Amniotic epithelial cell (primary cell): Measurements from ENCODE around the gene C1QTNF1.
"Not testable (repeated sequence)": the region's sequence is repeated elsewhere in the genome, so short reads cannot be mapped to it uniquely, and the experiment has no call there.

Source experiments
- DNase-seq: peaks from one replicate; pipeline ENCODE4 v3.0.0-alpha.2; 2010; ENCODE audit warnings: low read depth

C1QTNF1 gene

GRCh38 chr17:79005063-79005861 is 18.7 kb upstream of the C1QTNF1 start:
- no peak for DNase-seq

- DNase-seq, result no peak
Observed at GRCh38 chr17:79006046-79006445, 17.9 kb upstream of the C1QTNF1 start.

- no peak for DNase-seq
Observed at GRCh38 chr17:79006794-79007503, 17.0 kb upstream of the C1QTNF1 start.

DNA sequence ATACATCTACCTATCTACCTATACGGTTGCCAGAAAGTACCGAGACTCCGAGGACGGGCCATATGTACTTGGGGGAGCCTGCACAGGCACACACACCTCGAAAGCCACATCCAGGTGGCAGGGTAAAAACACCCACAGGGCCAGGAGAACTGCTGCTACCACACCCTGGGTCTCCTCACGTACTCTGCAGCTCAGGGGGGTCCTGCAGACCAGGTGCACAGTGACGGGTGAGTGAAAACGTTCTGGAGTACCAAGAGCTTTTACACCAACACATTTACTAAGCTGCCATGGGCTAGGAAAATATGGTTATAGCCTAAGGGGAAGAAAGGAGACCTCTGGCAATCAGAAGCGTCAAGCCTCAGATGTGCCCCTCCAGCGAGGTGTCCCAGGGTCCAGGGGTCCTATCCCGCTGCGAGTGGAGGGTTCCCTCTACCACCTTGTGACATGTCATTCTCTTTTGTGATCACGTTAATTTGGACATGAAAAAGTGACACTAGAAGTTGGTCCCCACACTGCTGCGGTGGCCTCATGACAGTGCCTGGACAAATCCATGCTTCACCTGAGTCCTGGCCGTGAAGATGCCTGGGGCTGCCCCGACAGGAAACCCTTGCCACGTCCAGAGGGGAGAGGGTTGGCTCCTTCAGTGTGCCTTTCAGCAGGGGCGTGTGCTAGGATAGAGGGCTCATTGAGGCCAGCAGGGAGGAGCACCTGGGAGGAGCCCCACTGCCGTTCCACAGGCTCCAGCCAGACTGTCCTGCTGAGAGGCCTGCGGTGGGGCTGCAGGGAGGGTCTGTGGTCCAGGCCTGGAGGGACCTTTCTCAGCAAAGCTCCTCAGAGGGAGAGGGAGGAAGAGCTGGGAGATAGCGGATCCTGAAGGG is 16.2 kb upstream of the C1QTNF1 start:
- no peak for DNase-seq

- no peak for DNase-seq
Observed at GRCh38 chr17:79008666-79009387, 15.1 kb upstream of the C1QTNF1 start.

DNA sequence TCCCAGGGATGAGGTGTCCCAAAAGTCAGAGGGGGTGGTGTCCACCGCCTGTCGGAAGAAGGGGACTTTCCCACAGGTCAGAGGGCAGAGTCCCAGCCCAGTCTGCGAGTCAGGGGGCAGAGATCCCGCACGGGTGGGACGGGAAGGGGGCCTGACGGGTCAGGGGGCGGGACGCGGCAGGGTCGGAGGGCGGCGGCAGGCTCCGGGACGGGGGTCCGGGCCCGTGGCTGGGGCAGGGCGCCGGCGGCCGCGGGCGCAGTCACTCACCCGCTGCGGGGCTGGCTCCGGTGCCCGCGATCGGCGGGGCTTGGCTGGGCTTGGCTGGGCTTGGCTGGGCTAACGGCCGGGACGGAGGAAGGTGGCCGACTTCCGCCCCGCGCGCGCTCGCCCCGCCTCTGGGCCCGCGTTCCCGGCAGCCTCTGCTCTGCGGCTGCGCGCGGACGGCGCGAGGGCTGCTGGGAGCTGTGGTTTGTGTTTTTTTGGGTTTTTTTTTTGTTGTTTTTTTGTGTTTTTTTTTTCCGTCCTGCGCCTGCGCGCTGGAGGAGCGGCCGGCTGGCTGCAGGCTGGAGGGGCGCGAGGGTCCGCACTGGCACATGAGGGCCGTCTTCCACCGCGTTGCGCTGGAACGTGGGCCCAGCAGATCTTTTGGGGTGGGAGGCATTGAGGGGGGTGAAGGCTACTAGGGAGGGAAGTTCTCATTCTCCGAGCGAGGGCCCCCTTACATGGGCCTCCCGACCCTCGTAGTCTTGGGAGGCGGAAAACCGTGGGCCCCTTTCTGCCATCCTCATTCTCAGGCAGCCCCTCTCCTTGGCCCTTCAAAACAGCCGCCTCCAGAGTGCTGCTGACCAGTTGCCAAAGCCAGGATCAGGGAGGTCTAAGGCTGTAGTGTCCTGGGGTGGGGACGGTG is 14.3 kb upstream of the C1QTNF1 start, which contains the start of gene CANT1:
Gene CANT1, minus strand, starts transcription at position 368 of the 907 bp plus-strand sequence. CDS start 12,142 bp downstream, outside the sequence.
- DNase-seq, result peak; percentile 74

GRCh38 chr17:79010304-79010646 is 13.7 kb upstream of the C1QTNF1 start:
- no peak for DNase-seq

- DNase-seq, result no peak
Observed at GRCh38 chr17:79011451-79012147, 12.4 kb upstream of the C1QTNF1 start.

- no peak for DNase-seq
Observed at GRCh38 chr17:79012563-79013134, 11.3 kb upstream of the C1QTNF1 start.

- DNase-seq, result no peak
Observed at GRCh38 chr17:79014158-79014758, 9.7 kb upstream of the C1QTNF1 start.

GRCh38 chr17:79017546-79018369 is 6.2 kb upstream of the C1QTNF1 start:
- peak; percentile 74 for DNase-seq

- no peak for DNase-seq
Observed at GRCh38 chr17:79018370-79018695, 5.6 kb upstream of the C1QTNF1 start.

DNA sequence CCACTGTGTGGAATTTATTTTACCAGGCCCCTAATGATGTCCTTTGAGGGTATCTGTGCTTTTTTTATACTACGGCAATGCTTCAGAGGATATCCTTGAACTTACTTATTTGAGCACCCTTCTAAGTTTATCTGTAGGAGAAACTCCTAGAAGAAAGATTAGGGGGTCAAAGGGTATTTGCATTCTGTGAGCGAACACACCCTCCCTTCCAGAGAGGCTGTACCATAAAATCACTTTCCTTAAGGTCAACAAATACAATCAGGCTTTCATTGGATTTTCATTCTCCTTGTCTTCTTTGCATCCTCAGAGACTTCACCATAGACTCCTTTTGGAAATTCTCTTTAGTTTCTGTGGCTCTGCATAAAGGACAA is 4.7 kb upstream of the C1QTNF1 start:
- DNase-seq, result no peak

GRCh38 chr17:79019632-79020584 is 4.1 kb upstream of the C1QTNF1 start:
- DNase-seq, result peak; percentile 79

- no peak for DNase-seq
Observed at GRCh38 chr17:79020631-79021301, 3.2 kb upstream of the C1QTNF1 start.

DNA sequence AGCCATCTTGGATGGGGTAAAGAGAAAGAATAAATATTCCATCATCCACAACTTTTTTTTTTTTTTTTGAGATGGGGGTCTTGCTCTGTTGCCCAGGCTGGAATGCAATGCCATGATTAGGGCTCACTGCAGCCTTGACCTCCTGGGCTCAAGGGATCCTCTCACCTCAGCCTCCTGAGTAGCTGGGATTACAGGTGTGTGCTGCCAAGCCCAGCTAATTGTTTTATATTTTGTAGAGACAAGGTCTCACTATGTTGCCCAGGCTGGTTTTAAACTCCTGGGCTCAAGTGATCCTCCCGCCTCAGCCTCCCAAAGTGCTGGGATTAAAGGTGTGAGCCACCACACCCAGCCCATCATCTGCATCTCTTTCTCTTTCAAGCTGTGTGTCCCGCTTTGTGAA is 2.0 kb upstream of the C1QTNF1 start:
- not testable (repeated sequence) for DNase-seq

GRCh38 chr17:79022507-79022991 is 1.4 kb upstream of the C1QTNF1 start:
- DNase-seq, result no peak
